ENCODE measurements around the gene EMILIN1. TPM values are rescaled to one million over a fixed set of nuclear protein-coding genes. Genes with fewer than 3 reads are reported as not detected.

EMILIN1 gene
- total and polyA plus RNA-seq, 2 donors (not counting 3 experiments of a cell fraction or from before 2014, with no cell fraction given): 11.7 to 16.6 TPM

DNA sequence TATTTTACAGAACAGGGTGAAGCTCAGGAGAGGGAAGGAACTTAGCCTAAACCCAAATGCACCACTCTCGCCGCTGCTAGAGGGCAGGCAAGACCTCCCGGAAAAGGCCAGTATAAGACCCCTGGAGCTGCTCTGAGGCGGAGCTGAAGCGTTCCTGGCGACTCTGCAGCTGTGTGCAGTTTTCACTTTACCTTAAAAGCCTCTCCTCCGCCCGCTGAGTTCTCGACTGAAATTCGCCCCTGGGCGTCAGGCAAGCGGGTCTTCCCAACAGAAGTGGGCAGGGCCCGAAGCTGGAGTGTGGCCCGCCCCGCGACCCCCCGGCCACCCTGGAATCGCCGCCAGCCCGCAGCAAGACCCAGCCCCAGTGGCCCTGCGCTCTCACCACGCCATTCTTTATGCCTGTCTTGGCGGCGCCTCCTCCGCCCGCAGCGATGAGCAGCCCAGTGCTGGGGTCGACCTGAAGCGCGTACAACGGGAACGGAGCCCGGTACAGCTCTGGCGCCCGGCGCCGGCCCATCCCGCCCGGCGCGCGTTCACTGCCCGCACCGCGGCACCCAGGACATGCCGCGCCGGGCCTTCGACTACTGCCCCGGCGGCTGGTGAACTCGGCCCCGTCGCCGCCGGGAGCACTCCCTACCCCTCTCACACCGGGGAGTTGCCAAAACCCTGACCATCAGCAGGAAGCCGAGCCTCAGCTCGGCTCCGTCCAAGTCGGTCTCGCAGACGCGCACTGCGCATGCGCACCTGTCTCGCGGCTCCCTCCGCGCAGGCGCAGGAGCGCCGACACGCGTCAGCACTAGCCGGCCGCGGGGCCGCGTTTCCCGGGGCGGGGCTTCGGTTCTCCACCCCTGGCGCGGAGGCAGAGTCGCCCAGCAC, 55.7 kb downstream of the EMILIN1 start, which contains the start of gene PREB:
PREB (minus strand) TSS at position 732 of the 876 bp plus-strand sequence; CDS start at position 517, 215 bp downstream.
- intact Hi-C loops (cut with micrococcal nuclease) (loop anchor here (1.0 kb wide), 4 partner anchors 11 to 83 kb away; partner anchors contain the start of genes ABHD1, AGBL5, ATRAID and KHK), dilution Hi-C loops (cut with MboI; ENCODE audit: extremely low pct_ligation_motif_present, low sequenced_read_pairs) (no loop called here)
- H4K20me1 ChIP-seq (replicated peaks; ENCODE audit: control insufficient read depth, extremely low read depth, insufficient read depth, low read length): no peaks in the 10 kb centered on the region
- FAIRE-seq (peak; percentile 96), DNase-seq (ENCODE audit: low read depth, low spot score) (peak; percentile 97)
- BruUV-seq (replicated peaks): no TSS peak
- no peaks in the 10 kb centered on the region for H3K9me1 ChIP-seq (replicated peaks; ENCODE audit: control insufficient read depth, extremely low read depth, insufficient read depth, low read length)
- H3K9ac ChIP-seq (replicated peaks; ENCODE audit: extremely low read depth, insufficient read depth, low read length): peak within 1 kb of the TSS; percentile 86
- no peaks in the 10 kb centered on the region for H3K9me3 ChIP-seq (replicated peaks; ENCODE audit: control insufficient read depth, insufficient read depth, low read length)
- ChIA-PET POLR2A (interaction anchor here (1.5 to 1.9 kb wide), 2 partner anchors 10 to 84 kb away, joined by 3 to 7 read pairs; partner anchors contain the start of gene ABHD1), CTCF (interaction anchor here (0.6 to 2.2 kb wide), 16 partner anchors 9 to 169 kb away, joined by 3 to 14 read pairs (median 4); partner anchors contain the start of genes ABHD1, AGBL5, KHK and TRIM54)
- H3K36me3 ChIP-seq (ENCODE audit: control insufficient read depth in 2 of 2, extremely low read depth in 1 of 2, insufficient read depth in 2 of 2, low read length in 2 of 2): peaks cover 6 to 27% of the 10 kb centered on the region in 2 experiments
- peak within 1 kb of the TSS; percentile 72 for H3K27ac ChIP-seq (ENCODE audit: insufficient read depth, low read depth, low read length)
- H3K27me3 ChIP-seq (ENCODE audit: control insufficient read depth in 2 of 2, insufficient read depth in 2 of 2, low read length in 2 of 2): no peaks in the 10 kb centered on the region
- peak within 1 kb of the TSS; percentile 78 to 97 (median 84) for H3K4me3 ChIP-seq (replicated peaks in 1 of 3; ENCODE audit: insufficient read depth in 1 of 3, low read depth in 1 of 3, low read length in 3 of 3)
- peak within 1 kb of the TSS; percentile 87 for H3K4me2 ChIP-seq (ENCODE audit: insufficient read depth, low read length)
- peaks cover 18% of the 10 kb centered on the region for H3K79me2 ChIP-seq (ENCODE audit: control insufficient read depth, insufficient read depth, low read length)
- peaks cover 10% of the 10 kb centered on the region for H3K4me1 ChIP-seq (ENCODE audit: control insufficient read depth, extremely low read depth, insufficient read depth, low read length)
- peak within 1 kb of the TSS; percentile 94 for H2AFZ ChIP-seq (ENCODE audit: low read depth, low read length)
- no peak for TF ChIP-seq GATA2 (IDR thresholded peaks at IDR 0.05; ENCODE audit: insufficient read depth, insufficient read length, low read depth, low read length)
- TF ChIP-seq, protein P1, sequence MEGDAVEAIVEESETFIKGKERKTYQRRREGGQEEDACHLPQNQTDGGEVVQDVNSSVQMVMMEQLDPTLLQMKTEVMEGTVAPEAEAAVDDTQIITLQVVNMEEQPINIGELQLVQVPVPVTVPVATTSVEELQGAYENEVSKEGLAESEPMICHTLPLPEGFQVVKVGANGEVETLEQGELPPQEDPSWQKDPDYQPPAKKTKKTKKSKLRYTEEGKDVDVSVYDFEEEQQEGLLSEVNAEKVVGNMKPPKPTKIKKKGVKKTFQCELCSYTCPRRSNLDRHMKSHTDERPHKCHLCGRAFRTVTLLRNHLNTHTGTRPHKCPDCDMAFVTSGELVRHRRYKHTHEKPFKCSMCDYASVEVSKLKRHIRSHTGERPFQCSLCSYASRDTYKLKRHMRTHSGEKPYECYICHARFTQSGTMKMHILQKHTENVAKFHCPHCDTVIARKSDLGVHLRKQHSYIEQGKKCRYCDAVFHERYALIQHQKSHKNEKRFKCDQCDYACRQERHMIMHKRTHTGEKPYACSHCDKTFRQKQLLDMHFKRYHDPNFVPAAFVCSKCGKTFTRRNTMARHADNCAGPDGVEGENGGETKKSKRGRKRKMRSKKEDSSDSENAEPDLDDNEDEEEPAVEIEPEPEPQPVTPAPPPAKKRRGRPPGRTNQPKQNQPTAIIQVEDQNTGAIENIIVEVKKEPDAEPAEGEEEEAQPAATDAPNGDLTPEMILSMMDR (IDR thresholded peaks at IDR 0.05; ENCODE audit: extremely low read depth in 1 of 2, insufficient read depth in 1 of 2, low read depth in 1 of 2, low read length in 2 of 2): peak; percentile 13 to 48
- peak; percentile 90 for TF ChIP-seq POLR2AphosphoS5 (IDR thresholded peaks at IDR 0.05; ENCODE audit: insufficient read depth, low read depth, low read length)
- TF ChIP-seq POLR2A (IDR thresholded peaks at IDR 0.05; ENCODE audit: low read depth, low read length): peak; percentile 90

Measured in endothelial cell of umbilical vein (primary cell).